MM.1S (cell line): ENCODE results near the gene UBN2.

Source experiments
- EZH2 ChIP-seq: fragments of 300-600 bp; sonication (generic); optimal IDR thresholded peaks from 2 replicates; pipeline ENCODE3; 2017; ENCODE audit warnings: low read depth, mild to moderate bottlenecking, antibody characterized with exemption, low read length, mixed read lengths
- TF ChIP-seq, protein P1 (sequence below): fragments of 300-600 bp; sonication (generic); IDR thresholded peaks from 2 replicates; pipeline ENCODE4 v1.5.1; 2016; ENCODE audit warnings: antibody characterized with exemption, low read length, mixed read lengths

GRCh38 chr7:139300390-139300789, 69.4 kb downstream of the UBN2 start:
- TF ChIP-seq, protein P1, sequence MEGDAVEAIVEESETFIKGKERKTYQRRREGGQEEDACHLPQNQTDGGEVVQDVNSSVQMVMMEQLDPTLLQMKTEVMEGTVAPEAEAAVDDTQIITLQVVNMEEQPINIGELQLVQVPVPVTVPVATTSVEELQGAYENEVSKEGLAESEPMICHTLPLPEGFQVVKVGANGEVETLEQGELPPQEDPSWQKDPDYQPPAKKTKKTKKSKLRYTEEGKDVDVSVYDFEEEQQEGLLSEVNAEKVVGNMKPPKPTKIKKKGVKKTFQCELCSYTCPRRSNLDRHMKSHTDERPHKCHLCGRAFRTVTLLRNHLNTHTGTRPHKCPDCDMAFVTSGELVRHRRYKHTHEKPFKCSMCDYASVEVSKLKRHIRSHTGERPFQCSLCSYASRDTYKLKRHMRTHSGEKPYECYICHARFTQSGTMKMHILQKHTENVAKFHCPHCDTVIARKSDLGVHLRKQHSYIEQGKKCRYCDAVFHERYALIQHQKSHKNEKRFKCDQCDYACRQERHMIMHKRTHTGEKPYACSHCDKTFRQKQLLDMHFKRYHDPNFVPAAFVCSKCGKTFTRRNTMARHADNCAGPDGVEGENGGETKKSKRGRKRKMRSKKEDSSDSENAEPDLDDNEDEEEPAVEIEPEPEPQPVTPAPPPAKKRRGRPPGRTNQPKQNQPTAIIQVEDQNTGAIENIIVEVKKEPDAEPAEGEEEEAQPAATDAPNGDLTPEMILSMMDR, result no peak
- no peak for TF ChIP-seq EZH2
